Measurements from ENCODE around the gene EIF4ENIF1.

The EIF4ENIF1 gene

DNA sequence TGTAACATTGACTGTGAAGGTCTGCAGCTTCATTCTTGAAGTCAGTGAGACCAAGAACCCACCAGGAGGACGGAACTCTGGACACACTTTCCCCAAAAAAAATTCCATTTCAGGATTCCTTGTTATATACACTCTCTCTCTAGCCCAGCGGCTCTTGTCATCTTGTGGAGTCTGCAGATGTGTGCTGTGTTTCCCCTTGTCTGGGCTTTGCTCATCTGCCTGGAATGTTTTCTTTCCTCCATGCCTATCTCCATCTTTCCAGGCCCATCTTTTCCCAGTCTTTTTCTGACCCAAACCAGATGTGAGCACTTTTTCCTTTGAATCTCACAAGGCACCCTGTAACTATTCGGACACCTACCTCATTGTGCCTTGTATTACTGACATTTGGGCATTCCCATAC lies 95.3 kb downstream of the EIF4ENIF1 start:
- no peak for DNase-seq
- Histone ChIP-seq H3K36me3 (no peaks in the 10 kb centered on the region), H3K9me3 (ENCODE audit: severe bottlenecking) (peaks cover 5% of the 10 kb centered on the region), H3K4me3 (ENCODE audit: low read depth, low read length) (no peak overlapping the region), H3K27ac (no peak overlapping the region), H3K27me3 (ENCODE audit: insufficient read depth, low read depth, severe bottlenecking) (no peaks in the 10 kb centered on the region)
- TF ChIP-seq CTCF (IDR thresholded peaks at IDR 0.05; ENCODE audit: low read depth, low read length) = no peak

DNA sequence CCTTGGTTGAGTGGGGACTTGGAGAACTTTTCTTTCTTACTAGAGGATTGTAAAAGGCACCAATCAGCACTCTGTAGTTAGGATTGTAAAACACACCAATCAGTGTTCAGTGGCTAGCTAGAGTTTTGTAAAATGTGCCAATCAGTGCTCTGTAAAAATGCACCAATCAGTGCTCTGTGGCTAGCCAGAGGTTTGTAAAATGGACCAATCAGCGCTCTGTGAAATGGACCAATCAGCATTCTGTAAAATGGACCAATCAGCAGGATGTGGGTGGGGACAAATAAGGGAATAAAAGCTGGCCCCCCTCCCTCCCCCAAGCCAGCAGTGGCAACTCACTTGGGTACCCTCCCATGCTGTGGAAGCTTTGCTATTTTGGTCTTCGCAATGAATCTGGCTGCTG lies 95.7 kb downstream of the EIF4ENIF1 start:
- no peak overlapping the region for H3K27ac ChIP-seq
- H3K27me3 ChIP-seq (ENCODE audit: insufficient read depth, low read depth, severe bottlenecking) = no peaks in the 10 kb centered on the region
- H3K9me3 ChIP-seq (ENCODE audit: severe bottlenecking) = peaks cover 5% of the 10 kb centered on the region
- TF ChIP-seq CTCF (IDR thresholded peaks at IDR 0.05; ENCODE audit: low read depth, low read length) = no peak
- H3K36me3 ChIP-seq = no peaks in the 10 kb centered on the region
- no peak for DNase-seq
- no peak overlapping the region for H3K4me3 ChIP-seq (ENCODE audit: low read depth, low read length)

All from WERI-Rb-1 (cell line).